ENCODE results near the gene ZNF778. TPM values are rescaled to one million over a fixed set of nuclear protein-coding genes. Genes with fewer than 3 reads are reported as not detected.
A peak's percentile ranks its signal among the peaks of the same experiment; 100 is the strongest.

The ZNF778 gene
- 6.4 and 9.0 TPM in 2 replicates for polyA plus RNA-seq (2014; cell fraction: cytosol; rRNA removed)
- 3.7 and 12.1 TPM in 2 replicates for polyA plus RNA-seq (2014; cell fraction: nucleus; rRNA removed)

DNA sequence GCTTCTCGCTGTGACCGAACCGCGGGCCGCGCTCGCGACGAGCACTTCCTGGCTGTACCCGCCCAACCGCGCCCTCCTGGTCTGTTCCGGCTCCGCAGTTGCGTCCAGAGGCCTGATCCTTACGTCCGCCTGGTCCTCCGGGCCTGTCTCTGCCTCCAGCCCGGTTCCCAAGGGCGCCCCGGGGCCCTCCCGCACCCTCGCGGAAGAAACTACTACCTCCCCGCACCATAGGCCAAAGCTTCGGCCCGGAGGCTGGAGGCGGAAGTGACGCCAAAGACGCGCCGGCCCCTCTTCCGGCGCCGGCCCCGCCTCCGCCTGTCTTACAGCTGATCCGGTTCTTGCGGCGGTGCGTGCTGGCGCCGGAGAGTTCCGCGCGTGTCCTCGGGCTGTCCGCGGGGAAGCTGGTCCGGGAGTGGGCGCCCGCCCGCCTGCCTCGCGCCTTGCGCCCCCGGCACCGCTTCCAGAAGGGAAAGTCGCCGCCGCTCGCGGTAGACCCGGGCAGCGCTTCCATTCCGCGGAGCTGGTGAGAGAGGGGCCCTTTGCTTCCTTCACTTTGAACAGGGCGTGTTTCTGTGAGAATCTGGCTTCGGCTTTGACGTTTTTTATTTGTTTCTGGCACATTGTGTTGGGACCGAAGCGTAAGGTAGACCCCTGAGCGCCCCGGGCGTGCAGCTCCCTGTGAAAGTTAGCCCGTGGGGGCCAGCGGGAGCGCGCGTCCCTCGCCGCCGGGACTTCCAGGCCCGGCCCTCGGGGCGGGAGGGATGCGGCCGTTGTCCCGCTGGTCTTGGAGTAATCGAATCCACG, at the start of gene ZNF778:
Gene ZNF778 (plus strand): TSS at position 316 of the 804 bp plus-strand sequence. CDS start 3,425 bp downstream, outside the sequence.
- peak; percentile 77 for DNase-seq (ENCODE audit: low spot score)

DNA sequence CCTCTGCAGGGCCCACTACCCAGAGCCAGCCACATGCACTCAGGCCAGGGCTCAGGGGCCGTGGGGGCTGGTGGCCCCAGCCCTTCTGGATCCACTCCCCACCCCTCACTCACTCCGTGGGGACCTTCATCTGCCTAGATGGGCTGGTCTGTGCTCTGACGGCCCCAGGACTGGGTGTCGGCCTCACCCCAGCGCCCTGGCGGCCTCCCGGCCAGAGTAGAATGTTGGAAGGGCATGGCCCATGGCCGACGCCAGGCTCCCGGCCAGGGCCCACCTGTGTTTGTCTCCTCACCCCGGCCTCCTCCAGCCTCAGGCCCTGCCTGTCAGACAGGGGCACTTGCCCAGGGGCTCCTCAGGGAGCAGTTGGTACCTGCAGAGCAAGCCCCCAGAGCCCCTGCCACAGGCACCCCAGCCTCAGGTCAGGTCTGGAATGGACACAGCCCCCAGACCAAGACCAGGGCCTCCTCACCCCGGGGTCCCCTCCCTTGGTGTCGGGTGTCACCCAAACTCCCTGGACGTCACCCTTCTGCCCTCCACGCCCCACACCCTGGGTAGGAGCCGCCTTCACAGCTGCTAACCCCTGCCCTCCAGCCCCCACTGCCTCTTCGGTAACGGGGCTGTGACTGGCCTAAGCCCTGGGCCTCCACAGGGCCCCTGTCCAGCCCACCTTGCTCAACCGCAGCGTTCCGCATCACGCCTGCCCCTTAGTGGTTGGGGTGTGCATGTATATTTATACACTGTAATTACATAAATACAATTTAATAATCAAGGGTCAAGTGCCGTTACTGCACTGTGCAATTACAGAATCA, 48.9 kb upstream of the ZNF778 start:
- DNase-seq (ENCODE audit: low spot score): no peak

DNA sequence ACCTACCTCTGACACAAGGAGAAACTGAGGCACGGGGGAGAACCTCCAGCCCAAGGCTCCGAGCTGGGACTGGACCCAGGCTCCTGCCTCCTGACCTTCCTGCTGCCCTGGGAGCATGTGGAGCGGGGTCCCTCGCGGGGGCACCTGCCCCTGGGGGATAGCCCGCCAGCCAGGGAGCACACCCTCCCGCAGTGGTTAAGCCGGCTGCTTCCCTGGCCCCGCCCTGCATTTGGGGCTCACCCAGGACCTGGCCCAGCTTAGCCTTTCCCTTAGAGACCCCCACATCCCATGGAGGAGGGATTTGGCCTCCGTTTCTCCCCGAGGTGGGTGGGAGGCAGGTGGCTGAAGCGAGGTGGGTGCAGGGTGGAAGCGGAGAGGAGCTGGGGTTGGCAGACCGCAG, 47.7 kb upstream of the ZNF778 start:
- no peak for DNase-seq (ENCODE audit: low spot score)

DNA sequence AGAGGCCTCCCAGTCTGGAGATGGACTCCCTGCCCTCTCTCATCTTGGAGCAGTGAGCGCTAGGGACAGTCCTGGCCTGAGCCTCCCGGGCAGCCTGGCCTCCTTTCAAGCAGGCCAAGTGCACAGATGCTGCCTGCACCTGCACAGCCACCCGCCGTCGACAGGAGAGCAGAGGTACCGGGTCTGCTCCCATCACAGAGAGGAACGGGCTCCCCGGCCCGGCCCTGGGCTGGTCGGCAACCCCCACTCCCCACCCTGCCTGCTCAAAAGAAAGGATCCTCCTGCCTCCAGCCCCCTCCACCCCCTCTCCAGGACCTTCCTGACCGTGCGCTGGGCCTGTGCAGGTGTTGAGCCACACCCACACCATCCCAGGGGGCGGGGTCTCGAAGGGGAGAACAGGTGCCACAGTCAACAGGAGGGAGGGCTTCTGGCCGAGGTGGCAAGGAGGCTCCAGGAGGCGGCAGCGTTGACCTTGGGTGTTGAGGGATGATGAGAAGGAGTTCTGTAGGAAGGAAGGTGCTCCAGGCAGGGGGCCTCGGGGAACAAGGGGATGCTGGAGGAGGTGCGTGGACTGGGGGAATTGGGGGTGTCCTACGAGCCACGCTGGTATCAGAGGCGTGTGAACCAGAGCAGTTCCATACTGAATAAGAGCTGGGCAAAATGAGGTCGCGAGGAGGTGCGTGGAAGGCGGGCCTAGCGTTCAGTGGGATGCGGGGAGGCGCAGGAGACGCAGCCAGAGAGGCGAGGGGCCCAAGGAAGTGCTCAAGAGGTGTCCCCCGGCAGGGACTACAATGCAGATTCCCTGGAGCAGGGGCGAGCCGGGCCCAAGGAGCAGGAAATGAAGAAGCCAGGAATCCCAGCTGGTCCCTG, 46.9 kb upstream of the ZNF778 start:
- DNase-seq (ENCODE audit: low spot score): no peak

DNA sequence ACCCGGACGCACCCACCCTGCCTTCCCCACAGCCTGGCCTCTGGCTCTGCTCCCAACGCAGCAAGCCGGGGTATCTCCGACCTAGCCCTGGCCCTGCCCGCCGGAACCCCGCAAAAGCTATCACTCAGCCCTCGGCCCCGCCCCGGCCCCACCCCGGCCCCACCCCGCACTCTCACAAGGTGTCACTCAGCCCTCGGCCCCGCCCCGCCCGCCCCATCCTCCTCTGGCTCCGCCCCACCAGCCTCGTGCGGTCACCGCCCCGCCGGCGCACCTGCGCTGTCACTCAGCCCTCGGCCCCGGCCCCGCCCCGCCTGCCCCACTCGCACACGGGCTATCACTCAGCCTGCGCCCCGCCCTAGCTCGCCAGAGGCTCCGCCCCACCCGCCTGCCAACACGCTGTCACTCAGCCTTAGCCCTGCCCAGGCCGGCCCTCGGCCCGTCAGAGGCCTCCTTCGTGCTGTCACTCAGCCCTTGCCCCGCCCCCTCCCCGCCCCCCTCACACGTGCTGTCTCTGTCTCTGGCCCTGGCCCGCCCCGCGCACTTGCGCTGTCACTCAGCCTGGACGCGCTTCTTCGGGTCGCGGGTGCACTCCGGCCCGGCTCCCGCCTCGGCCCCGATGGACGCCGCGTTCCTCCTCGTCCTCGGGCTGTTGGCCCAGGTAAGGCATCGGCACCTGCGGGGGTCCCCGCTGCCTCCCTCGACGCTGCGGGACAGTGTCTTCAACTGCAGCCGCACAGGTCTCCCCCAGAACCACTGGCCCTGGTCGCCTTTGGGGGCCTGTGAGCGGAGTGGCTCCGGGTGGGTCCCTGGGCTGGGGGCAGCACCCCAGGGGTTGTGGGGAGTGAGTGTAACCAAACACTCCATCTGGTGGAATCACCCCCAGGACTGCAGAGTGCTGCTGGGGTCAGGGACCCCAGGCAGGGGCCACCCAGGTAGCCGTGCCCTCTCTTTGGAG, 46.0 kb upstream of the ZNF778 start, which contains the start of gene CDH15:
Gene CDH15 (plus strand): TSS at position 533 of the 955 bp plus-strand sequence. CDS start 84 bp downstream, at position 617.
- DNase-seq (ENCODE audit: low spot score): peak; percentile 88

DNA sequence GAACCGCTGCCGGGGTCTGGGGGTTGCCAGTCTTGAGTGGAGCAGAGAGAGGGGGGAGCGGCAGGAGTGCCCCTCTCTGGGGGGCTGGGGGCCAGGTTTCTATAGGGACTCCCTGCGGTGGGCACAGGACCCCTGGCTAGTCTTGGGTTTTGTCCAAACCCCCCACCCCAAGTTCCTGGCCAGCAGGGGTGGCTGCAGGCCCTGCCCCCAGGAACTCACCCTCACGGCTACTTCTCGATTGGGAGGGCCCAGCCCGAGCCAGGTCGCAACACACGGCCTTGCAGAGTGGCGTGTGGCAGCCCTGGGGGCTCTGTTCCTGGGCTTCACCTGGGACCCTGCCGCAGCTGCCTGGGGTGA, 45.4 kb upstream of the ZNF778 start:
- DNase-seq (ENCODE audit: low spot score): no peak

DNA sequence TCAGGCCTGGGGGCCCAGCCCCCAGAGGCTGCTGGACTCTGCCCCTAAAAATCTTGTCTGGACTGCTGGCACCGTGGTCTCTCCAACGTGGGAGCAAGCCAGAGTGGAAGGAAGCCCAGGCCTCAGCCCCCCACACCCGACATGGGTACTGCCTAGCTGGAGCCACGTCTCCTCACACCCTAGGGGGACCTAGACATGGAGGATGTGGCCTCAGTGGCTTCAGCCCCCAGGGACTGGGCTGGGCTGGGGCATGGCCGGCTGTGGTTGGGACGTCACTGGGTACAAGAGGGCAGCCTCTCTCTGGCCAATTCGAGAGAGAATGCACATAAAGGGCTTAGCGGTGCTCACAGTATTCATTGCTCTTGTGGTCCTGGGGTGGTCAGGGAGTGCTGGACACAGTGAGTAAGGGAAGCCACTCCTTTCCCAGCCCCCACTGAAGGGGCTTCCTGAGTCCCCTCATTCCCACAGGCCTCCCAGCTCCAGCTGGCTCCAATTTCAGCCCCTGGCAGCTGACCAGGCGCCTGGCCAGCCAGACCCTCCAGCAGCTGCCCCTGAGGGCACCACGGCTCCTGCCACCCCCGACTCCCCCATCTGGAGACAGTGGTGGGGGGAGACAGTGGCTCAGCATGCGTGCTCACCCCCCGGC, 44.9 kb upstream of the ZNF778 start:
- no peak for DNase-seq (ENCODE audit: low spot score)

DNA sequence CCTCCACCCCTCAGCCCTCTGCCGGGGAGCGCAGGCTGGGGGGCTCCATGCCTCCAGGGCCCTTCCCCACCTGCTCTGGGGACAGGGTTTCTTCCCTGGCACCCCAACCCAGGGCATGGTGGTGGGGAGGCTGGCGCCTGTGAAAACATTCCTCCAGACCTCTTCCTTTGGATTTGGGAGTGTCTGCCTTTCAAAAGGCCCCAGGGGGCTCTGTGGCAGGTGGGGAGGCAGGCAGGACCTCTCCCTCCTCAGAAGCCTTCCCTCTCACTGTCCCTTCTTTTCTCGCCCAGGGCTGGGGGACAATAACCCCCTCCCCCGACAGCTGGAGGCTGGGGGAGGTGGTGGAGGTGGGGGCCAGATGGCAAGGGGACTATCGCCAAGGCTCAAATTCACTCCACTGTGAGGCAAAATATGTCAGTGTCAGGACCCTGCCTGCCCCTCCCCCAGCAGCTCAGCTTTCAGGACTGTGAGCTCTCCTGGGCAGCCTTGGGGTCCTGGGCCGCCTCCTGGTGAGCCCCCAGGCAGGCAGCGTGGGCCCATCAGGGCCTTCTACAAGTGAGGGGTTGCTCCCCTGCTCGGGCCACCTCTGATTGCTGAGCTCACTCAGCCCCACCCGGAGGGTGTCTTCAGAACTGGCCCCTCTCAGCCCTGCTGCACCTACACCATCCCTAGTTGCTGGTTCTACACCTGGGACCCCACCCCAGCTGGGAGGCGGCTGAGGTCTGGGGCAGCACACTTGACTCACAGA, 44.2 kb upstream of the ZNF778 start:
- no peak for DNase-seq (ENCODE audit: low spot score)

DNA sequence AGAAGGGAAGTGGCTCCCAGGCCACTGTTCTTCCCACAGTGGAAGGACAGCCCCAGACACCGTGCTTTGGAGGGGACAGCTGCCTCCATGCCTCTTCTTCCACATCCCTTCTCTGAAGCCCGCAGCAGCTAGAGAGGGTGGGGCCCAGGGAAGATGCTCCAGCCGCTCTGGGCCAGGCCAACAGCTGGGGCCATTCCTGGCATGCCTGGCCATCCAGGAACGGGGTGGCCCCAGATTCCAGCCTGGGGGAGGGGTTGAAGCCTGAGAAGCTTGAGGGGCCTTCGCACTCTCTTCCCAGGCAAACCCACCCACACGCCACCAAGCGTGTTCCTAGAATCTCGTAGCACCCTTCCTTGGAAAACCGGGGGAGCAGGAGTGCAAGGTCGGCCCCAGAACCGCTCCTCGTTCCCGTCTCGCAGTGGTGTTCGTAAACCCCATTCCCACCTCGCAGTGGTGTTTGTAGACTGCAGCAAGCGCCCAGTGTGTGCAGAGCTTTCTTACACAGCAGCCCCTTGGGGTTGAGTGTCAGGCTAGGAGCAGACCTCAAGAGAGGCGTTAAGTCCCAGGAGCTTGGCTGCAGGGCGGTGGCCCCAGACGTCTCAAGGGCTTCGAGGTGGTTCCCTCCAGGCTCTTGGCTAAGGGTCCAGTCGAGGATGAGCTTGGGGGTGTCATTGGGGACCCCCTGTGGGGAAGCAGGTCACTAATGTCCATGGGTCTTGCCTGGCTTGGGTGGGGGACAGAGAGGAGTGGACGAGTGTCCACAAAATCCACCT, 43.3 kb upstream of the ZNF778 start:
- no peak for DNase-seq (ENCODE audit: low spot score)

DNA sequence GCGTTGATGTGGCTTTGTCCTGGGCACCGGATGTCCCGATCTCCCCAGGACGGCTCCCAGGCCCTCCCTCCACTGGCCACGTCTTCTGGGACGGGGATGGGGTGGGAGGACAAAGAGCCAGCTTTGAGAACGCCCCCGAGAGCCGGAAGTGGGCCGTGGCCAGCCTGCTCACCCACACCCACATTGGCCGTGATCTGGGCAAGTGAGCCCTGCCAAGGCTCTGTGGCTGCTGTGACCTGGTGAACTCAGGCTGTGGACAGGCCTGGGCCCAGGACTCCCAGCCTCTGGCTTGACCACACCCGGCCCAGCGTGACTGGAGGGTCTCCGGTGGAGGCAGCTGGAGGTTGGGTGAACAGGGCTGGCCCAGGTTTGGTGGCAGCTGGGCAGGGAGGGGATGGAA, 42.6 kb upstream of the ZNF778 start:
- DNase-seq (ENCODE audit: low spot score): no peak

DNA sequence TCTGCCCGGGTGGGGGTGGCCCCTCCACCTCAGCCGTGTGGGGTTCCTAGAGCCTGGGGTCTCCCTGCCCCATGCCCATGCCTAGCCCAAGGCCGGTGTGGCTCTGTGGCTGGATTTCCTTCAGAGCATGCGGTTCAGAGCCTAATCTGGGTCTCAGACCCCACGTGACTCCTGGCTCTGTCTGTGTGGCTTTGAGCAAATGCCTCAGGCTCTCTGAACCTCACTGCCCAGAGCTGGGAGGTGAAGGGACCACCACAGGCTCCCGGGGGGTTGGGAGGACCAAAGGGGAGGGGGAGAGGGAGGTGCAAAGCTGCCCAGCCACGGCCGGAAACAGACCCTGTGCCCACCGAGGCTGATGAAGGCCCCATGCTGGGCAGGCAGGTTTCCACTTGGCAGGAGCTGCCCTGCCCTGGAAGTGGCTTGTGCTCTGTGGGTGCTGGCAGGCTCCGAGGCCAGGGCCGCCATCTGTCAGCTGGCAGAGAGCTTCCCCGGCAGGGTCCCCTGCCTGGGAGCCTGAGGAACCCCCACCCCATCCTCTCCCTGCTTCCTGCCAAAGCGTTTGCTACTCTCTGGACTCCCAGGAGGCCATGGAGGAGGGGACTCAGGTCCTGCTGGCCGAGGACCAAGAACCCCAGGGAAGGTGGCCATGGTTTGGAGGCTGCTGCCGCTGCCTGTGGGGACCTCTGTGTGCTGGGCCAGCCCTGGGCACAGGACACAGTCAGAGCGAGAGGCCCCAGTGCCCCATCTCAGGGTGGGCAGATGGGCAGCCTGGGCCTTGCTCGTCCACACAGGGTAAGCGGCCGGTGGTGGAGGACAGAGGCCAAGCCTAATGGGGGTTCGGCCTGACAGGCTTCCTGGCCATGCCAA, 42.0 kb upstream of the ZNF778 start:
- DNase-seq (ENCODE audit: low spot score): no peak

DNA sequence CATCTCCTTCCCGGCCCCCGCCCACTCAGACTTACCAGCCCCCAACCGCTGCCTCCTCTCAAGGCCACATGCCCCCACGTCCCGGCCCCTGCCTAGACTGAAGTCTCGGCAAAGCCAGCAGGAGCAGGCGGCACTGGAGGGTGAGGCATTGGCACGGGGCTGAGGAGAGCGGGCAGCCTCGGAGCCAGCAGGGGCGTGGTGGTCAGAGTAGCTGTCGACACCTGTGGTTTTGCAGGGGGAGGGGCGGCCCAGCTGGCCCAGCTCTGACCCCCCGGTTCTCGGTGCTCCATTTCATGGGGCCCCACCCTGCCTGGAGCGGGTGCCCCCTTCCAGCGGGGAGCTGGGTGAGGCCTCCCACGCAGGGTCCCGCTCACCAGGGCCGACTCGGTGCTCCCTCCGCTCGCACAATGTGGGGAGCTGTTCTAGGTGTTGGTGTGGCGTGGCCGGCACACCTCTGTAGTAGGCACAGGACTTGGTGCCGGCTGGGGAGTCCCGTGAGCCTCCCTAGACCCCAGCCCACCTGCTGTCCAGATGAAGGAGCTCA, 41.3 kb upstream of the ZNF778 start:
- DNase-seq (ENCODE audit: low spot score): no peak

DNA sequence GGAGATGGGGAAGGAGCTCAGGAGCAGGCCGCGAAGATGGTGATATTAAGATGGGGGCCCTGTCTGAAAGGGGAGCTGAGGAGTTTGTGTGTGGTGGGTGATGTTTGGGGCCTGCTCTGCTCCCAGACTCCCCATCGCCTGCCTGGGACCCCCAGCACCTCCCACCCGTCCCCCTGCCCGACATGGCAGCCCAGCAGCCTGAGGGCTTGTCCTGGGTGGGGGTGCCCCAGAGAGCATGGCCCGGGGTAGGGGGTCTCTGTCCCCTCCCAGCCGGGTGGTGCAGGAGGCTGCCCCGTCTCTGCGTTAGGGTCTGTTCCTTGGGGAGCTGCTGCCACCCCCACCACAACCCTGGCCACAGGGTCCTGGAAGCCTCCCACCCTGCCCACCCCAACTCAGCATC, 40.8 kb upstream of the ZNF778 start:
- DNase-seq (ENCODE audit: low spot score): no peak

DNA sequence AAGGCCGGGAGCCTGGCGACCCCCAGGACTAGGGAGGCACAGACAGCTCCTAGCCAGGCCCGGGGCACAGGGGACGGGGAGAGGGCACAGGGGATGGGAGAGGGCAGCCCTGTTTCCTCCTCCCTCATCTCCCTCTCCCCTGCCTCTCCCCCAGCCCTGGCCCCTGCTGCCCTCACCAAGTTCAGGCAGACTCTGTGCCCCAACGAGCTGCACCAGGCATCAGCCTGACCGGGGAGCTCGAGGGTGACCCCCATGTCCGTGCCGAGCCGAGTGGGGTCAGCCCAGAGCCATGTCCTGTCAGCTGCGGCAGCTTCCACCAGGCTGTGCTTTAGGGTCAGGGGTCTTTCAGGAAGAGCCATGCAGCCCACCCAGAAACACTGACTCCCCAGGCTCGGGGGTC, 40.0 kb upstream of the ZNF778 start:
- no peak for DNase-seq (ENCODE audit: low spot score)

DNA sequence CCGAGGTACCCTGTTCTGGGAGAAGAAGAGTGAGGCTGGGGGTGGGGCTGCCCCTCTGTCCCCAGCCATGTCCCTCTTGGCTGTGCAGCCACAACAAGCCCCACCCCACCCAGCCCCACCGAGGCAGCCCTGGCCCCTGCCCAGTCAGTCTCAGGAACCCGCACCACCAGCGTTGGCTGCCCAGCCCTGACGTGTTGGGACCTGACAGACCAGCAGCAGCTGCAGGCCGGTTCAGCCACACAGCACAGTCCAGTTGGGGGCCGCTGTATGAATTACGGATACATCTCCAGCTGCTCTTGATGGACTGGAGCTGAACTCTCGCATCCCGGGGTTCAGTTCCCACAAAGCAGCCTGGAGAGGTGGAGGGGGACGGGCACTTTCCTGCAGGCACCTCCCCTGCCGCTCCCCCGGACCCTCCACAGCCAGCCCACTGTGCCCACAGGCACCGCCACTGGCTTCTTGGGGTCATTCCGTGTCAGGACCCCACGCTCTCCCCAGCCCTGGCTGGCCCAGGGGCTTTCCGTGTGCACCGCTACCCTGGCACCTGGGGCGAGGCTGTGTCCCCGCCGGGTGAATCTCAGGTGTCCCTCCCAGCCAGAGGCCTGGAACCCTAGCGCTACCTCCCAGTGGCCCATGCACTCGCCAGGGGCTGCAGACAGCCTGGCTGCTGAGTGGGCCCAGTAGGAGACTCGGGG, 38.9 kb upstream of the ZNF778 start:
- DNase-seq (ENCODE audit: low spot score): no peak

DNA sequence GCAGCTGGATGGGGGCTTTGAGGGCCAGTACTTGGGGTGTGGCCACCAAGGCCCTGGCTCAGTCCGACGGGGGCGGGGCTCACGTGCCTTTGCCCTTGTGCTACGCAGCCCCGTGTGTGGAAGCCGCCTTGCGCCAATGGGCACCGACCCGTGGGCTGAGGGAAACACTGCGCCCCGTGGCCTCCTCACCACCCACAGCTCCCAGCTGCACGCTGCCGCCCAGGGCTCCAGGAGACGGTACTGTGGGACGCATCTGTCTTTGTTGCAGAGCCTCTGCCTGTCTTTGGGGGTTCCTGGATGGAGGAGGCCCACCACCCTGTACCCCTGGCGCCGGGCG, 38.4 kb upstream of the ZNF778 start:
- no peak for DNase-seq (ENCODE audit: low spot score)

Data from SK-N-DZ (cell line).